HG02642 (cell line): ENCODE measurements around the gene USP37.

ENCODE experiments used
- ATAC-seq: cut with Tn5 transposase; IDR thresholded peaks from one replicate; pipeline ENCODE4 v1.9.1; 2021; ENCODE audit warnings: mild to moderate bottlenecking; ENCODE audit not compliant: unreplicated experiment, poor library complexity

USP37 gene

GRCh38 chr2:218478544-218478943 lies 89.6 kb downstream of the USP37 start:
- ATAC-seq = no peak

DNA sequence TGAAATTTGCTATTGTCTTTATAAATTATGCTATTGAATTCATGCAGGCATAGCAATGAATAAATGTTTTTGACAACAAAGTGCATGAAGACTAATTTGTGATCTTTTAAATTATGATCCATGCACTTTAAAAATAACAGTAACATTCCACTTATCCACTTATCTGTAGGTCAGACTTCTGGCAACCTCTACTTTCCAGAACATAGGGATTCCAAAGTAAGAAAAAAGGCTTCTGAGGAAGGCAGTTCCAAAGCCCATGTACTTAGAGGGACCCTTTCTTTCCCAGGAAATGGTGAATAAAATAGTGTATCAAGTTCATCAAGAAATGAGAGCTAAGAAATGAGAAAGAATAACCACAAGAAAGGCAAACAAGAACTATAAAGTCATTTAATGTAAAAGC lies 90.9 kb downstream of the USP37 start:
- no peak for ATAC-seq

DNA sequence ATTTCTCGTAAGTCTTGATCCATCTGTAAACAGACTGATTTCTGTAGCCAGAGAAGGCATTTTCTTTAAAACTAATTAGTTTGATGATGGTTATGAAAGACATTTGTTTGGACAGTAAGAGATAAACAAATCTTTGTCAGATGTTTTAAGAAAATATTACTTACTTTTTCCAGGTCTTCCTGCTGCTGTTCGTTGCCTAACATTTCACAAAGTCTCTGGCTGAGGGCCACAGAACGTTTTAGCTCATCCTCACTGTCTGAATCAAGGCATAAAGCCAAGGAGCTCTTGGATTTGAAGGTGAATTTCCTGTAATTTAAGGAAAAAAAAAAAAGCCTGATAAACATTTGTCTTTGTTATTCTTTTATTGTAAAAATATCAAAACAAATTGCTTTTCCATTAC lies 91.5 kb downstream of the USP37 start:
- ATAC-seq = no peak

DNA sequence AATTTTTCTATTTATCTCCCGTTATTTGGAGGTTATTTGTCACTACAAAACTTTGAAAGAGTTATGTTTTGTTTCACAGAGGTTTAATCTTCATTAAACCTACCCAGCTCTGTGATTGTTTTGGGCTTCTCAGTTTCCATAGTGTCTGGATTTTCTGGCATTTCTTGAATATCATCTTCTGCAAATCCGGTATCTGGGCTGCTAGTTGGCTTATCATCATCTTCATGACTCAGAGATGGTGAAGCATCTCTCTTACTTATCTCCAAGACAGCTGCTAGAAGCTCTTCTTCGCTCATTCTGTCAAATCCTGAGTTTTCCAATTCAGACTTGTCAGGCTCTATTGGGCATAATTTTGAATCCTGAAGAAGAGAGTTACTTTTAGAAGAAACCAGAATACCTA lies 93.6 kb downstream of the USP37 start:
- ATAC-seq = no peak

- no peak for ATAC-seq
These were observed 95.2 kb downstream of the USP37 start for GRCh38 chr2:218472988-218473387.

DNA sequence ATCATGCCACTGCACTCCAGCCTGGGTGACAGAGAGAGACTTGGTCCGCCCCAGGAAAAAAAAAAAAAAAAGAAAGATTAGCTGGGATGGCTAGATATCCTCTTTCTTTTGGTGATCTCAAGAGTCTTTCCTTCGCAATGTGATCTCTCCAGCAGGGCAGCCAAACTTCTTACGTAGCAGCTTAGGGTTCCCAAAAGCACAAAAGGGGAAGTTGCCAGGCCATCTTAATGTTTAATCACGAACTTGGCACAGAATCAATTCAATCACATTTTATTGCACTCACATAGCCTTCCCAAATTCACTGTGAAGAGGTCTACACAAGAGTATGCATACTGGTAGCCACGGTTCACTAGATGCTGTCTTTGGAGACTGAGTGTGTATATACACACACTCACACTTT lies 96.2 kb downstream of the USP37 start:
- no peak for ATAC-seq

- no peak for ATAC-seq
These were observed 97.1 kb downstream of the USP37 start for GRCh38 chr2:218471036-218471435.

DNA sequence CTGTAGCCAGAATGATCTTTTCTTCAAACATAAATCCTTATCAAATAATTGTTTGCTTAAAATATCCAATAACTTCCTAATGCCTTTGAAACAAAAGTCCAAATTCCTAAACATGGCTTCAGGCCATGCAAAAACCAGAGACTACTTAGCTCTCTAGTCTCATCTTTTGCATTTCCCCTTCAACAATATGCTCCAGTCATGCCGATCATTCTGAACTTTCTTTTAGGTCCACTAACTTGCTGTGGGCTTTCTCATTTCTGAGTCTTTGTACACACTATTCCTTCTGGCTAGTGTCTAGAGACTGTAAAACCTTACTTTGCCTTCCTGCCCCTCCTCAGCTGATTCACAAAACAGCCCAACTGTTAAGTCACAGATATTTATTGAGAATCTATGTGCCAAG lies 97.7 kb downstream of the USP37 start:
- ATAC-seq = no peak

- no peak for ATAC-seq
These were observed 102.0 kb downstream of the USP37 start for GRCh38 chr2:218465987-218466633.

GRCh38 chr2:218458598-218458997 lies 109.6 kb downstream of the USP37 start:
- no peak for ATAC-seq

DNA sequence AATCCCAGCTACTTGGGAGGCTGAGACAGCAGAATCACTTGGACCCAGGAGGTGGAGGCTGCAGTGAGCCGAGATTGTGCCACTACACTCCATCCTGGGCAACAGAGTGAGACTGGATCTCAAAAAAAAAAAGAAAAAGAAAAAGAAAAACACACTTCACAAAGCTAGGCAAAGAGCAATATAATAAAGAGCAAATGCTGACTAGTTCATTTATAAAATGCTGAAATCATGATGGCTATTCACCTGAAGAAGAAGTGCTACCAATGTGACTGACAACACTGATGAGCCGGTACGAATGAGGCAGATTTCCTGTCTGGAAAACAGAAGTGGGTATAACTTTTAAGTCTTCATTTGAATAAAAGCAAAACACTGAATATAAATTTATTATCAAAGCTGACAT lies 111.3 kb downstream of the USP37 start:
- no peak for ATAC-seq

DNA sequence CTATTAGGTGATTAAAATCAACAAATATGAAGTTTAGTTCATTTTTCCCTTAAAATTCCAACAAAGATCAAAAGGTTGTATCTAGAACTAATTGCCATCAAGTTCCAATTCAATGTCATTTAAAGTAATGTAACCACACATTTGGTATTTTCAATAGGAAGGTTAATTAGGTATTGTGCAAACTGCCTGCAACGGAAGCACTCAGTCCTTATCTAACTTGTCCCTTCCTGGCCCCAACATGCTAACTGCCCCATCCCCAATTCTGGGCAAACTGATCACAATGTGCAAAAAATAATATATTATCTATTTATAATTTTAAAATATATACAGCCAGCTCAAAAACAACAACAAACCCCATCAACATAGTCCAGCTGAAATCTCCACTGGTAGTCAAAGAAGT lies 116.1 kb downstream of the USP37 start:
- ATAC-seq = no peak

DNA sequence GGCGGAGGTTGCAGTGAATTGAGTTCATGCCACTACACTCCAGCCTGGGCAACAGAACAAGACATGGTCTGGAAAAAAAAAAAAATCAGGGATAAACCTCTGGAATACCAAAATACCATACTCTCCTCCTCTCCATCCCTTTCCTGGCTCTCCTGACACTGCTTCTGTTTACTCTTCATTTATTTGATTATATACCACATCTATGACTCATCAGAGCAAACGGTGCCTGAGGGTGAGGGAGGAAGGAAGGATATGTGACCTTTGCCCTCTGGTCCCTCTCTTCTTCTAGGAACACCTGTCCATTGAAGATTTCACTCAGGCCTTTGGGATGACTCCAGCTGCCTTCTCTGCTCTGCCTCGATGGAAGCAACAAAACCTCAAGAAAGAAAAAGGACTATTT lies 119.2 kb downstream of the USP37 start:
- no peak for ATAC-seq

- no peak for ATAC-seq
These were observed 121.1 kb downstream of the USP37 start for GRCh38 chr2:218447072-218447471.

GRCh38 chr2:218446547-218446946 lies 121.6 kb downstream of the USP37 start:
- no peak for ATAC-seq

DNA sequence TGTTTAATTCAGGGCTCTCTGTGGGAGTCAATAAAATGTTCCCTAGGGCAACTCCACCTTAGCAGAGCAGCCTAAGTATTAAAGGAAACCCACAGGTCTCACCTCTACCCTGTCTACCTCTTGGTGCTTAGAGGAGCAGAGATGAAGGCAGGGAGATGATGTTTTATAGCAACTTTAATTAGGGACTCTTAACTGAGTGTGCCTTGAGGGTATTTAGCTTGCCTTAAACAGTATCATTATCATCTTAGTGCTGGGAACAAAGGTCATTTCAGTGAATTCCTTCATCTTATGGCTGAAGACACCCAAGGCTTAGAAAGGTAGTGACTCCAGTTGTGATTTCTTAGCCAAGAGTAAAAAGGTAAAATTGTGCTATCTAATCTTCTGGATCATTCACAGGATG lies 122.5 kb downstream of the USP37 start:
- no peak for ATAC-seq

GRCh38 chr2:218444692-218445357 lies 123.3 kb downstream of the USP37 start:
- ATAC-seq = no peak

- no peak for ATAC-seq
These were observed 129.6 kb downstream of the USP37 start for GRCh38 chr2:218438596-218438995.

- ATAC-seq = no peak
These were observed 130.2 kb downstream of the USP37 start for GRCh38 chr2:218437969-218438368.

DNA sequence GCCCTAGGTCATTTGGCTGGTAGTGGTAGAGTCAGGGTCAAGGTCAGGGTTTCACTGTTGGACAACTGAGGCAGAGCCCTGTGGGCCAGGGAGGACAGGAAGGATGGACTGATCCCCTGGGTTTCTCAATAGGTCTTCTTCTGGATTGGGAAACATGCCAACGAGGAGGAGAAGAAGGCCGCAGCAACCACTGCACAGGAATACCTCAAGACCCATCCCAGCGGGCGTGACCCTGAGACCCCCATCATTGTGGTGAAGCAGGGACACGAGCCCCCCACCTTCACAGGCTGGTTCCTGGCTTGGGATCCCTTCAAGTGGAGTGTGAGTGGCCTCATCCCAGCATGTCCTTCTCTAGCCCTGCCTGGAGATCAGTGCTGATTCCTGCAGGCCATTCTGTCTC lies 131.2 kb downstream of the USP37 start:
- ATAC-seq = no peak

- no peak for ATAC-seq
These were observed 132.9 kb downstream of the USP37 start for GRCh38 chr2:218435003-218435982.
